ENCODE measurements around the gene HOXD8.

Gene HOXD8

DNA sequence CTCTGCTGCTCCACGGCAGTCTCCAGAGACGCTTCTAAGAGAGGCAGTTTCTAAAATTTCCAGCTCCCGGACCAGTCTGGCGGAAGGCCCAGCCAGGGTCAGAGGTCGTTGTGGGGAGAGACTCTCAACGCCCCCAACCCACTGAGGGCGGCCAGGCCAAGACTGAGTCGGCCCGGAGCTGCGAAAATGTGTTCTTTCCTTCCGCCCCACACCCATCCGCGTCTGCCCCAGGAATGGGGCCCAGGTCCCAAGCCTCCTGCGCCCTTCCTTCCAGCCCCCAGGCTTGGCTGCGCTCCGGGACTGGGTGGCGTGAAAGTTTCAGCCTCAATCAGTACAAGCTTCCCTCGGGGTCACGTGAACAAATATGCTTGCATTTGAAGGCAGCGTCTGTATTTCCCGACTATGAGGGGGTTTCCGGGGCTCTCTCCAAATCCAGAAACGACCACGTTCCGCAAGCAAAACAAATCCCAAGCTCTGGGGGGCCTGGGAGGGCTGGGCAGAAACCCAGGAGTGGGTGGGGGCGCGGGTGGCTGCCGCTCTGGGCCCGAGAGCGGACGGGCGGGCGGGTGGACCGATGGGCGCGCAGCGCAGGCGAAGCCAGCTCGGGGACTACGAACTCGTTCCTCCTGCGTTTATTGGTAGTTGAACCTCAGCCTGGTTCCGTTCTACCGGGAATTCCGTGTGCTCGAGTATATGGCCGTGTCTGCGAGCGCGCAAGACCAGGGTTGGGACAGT lies 30.9 kb downstream of the HOXD8 start:
- DNase-seq (ENCODE audit: low spot score): no peak

DNA sequence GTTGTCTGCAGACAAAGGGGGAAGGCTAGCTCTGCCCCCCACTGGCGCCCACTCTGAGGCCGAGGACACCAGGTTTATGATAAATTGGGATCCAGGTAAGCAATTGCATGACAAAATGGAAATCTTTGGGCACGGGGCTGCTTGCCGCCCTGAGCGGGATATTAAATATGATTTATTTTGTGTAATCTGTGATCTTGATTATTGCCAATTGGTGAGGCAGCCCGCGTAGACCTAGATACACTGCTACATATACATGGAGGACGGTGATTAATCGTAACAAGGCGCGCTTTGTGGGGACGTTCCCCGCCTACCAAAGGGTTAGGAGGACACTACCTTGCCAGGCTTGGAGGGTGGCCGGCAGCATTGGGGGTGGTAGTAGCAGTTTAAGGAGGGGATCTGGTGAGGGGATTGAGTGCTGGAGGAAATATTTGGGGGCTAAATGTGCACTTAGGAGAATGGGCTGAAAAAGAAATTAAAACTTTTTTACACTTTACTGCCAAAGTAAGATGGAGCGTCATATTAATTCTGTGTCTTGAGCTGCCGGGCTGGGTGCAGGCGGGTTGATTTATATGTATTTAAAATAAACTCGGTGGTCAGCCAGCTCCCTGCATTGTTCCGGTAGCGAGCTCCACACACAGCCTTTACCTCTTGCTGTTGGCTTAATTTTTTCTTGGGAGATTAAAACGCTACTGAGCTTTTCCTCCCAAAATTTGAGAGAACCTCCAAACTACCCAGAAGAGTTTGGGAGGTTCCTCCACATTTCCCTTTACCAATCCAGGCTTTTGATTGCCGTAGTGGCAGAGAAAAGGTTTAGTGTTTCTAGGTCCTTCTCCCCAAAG lies 31.7 kb downstream of the HOXD8 start:
- no peak for DNase-seq (ENCODE audit: low spot score)

DNA sequence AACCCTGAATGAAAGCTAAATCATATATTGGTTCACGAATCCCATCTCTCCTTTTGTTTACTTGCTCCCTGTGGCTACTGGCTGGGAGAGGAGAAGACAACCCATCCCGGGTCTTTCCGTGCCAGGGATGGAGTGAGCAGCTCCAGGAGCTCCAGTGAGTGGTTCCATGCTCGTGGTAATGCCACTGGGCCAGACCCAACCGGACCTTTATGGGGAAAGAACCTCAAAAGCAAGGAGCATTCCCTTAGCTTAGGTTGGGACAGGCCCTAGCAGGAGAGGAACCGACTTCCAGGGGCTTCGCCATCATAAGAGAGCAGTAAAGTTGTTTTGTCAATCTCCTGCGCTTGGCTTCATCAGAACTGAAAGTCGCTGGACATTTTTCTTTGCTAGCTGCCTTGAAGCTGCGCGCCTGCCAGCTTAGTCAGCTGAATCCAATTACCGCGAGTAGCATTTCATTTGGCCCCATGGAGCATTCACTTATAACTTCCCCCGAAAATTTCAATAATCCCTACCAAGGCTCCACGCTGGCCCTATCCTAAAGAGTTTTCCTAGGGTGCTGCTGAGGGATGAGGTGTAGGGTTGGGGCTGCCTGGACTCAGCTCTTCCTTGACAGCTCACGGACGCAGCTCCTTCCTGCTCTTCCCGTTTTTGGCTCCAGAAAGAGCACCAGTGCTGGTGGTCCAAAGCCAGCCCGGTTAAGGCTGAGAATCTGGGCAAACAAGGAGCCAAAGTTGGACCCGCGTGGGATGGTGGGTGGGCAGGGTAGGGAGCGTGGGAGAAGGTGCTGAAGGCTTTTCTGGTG lies 32.5 kb downstream of the HOXD8 start:
- no peak for DNase-seq (ENCODE audit: low spot score)

DNA sequence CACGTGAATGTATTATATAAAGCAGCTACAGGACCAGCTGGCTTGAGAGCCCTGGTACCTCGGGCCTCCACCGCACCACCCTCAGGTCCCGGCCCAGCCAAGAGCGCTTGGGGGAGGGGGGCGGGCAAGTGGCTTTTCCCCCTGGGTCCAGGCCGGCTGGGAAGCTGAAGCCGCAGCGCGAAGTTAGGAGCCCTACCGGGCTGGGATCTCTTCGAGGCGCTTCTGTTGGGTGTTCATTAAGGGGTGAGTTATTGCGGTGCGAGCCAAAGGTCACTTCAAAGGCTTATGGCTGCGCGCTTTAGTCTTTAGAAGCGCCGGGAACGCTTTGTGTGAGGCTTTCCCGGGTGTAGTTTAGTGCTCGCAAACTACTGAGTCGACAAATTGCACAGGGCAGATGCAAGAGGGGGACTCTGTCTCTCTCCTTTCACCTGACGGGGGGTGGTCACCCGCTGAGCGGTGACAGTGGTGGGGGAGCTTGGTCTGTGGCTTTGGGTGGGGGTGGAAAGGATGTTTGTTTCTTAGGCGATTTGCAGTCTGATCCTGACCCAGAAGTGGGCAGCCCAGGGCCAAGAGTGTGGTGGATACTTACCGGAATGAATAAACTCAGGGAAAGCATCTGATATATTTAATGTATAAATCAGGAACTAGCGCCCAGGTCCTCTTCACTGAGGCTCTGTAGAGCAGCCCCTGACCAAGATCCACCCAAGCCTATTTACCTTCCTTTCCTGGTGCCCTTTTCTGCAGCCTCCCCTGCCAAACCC lies 33.6 kb downstream of the HOXD8 start:
- DNase-seq (ENCODE audit: low spot score): no peak

DNA sequence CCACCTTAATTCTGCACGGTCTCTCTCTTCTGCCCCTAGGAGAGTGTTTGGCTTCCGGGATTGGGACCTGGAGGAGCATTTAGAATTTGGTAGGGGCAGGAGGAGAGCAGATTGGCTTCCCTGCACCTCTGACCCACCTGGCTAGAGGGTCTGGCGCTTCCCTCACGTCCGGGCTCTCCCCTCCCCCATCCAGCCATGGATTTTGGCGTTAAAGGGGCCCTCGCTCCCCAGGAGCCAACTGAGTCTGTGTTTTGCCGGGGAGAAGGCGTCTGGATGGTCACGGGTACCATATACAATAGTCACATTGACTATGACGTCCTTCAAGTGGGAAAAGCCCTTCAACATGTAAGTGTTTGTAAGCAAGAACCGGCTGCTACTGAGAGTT lies 34.2 kb downstream of the HOXD8 start:
- DNase-seq (ENCODE audit: low spot score): no peak

DNA sequence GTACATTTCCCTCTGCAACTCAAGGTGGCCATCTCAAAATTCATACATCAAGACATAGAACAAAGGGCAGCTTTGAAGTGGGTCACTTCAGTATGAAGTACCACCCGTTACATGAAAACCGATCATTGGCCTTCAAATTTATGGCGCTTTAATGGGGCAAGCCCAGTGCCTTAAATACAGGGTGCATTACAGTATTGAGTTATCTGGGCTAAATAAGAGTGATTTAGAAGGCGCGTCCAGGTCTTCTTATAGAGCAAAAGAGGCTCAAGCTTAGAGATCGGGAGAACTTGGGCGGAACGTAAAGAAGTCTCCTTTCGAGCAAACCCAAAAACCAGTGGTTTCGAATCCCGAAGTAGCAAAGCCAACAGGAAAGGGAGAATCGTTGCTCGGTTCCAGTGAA lies 34.7 kb downstream of the HOXD8 start:
- DNase-seq (ENCODE audit: low spot score): no peak

DNA sequence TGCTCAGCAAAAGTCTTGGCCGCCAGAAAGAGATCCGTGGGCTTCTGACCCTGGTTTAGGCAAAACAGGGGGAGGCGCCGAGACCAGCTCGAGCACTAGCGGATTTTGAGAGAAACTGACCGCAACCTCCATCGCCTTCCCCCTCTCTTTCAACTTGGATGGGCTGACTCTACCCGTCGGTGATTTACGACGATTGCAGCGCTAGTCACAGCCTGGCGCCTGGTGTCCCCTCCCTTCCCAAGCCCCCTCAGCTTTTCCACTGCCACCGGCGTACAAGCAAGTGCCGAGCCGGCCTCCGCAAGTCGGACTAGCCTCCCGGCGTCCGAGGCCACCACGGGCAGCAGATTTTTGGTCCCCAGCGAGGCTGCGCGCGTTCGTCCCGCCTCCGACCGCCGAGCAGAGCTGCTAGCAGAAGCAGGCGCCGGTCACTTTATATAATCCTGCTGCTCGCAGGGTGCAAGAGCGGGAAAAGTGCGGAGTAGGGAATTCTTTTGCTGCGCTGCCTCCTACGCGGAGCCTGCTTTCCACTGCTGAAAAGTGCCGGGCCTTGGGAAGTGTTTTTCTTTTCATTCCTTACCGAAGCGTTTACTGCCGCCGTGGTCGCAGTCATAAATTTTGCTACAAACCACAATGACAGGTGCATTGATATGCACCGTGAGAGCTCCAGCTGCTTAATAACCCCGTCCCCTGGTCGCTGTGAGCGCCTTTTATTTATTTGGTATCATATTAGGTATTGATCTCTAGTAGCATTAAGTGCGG lies 35.3 kb downstream of the HOXD8 start:
- DNase-seq (ENCODE audit: low spot score): no peak

DNA sequence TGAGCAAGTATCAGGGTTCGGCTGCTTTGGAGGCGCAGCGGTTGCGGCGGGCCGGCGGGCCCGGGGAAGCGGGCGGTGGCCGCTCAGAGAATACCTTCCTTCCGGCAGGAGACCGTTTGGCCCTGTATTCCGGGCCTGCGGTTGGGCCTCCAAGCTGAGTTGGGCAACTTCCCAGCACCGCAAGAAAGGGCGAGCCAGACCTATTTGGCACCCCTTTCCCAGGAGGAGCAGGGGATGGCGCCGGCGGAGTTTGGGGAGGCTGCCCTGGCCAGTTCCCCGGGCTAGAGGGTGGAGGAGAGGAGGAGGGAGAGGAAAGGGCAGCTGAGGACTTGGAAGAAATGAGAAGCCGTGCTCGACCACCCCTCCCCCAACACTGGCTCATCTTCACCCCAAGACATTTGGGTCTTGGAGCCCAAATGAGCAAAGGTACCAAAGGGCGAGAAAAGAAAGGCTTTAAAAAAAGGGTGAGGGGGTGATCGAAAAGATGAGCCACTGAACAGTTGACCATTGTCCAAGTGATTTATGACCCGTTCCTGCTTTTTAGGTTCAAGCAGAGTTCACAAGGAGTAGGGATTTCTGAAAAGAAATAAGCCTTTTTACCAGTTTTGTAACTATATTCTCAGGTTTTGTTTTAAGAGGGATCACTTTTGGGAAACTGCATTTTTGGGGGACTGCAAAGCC lies 36.0 kb downstream of the HOXD8 start:
- no peak for DNase-seq (ENCODE audit: low spot score)

DNA sequence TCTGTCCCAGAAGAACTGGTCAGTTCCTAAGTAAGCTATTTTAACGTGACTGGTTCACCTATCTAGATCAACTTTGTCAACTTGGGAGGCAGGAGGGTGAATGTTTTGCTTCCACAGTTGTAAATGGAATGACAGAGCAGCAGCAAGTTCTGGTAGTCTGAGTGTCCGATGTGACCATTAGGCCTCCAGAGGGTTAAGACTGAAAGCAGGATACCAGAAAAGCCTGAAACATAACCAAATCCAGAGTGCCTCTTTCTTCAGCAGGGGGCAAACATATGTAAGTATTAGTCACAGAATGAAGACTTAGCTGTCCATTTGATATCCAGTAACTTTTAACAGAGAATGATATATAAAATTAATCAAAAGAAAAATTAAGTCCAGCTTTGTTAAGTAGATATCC lies 36.8 kb downstream of the HOXD8 start:
- DNase-seq (ENCODE audit: low spot score): no peak

DNA sequence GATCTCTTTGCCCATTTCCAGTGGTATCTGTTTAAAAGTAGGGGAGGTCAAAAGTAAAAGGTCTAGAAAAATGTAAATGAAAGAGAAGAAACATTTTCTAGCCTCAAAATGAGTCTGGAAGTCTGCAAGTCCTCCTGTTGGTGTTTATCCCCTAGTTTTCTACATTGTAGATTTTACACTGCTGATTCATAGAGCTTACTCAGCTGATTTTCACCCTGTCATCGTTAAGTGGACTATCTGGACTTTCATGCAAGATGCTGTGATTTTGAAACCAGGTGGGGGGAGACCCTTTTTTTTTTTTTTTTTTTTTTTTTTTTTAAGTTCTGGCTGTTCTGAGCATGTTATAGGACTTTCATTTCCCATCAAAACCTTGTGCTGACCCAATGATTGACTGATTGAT lies 37.9 kb downstream of the HOXD8 start:
- DNase-seq (ENCODE audit: low spot score): no peak

DNA sequence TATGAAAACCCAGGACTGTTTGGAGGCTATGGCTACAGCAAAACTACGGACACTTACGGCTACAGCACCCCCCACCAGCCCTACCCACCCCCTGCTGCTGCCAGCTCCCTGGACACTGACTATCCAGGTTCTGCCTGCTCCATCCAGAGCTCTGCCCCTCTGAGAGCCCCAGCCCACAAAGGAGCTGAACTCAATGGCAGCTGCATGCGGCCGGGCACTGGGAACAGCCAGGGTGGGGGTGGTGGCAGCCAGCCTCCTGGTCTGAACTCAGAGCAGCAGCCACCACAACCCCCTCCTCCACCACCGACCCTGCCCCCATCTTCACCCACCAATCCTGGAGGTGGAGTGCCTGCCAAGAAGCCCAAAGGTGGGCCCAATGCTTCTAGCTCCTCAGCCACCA lies 39.7 kb downstream of the HOXD8 start:
- DNase-seq (ENCODE audit: low spot score): no peak

DNA sequence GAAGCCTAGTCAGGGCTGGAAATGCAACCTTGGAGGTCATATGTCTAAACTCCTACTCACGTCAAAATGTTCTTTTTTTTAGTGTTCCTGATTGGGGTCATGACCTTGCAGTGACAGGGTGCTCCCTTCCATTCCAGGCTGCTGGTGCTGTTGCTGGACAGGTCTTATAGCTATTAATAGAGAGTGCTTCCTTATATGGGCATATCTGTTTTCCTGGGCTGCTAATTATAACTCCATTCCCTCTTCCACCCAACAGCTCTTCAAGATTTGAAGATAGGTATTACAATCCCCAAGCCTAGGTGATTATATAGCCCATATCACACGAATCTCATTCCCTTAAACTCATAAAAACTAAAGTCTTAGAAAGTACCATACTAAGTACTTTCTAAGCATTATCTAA lies 40.2 kb downstream of the HOXD8 start:
- no peak for DNase-seq (ENCODE audit: low spot score)

DNA sequence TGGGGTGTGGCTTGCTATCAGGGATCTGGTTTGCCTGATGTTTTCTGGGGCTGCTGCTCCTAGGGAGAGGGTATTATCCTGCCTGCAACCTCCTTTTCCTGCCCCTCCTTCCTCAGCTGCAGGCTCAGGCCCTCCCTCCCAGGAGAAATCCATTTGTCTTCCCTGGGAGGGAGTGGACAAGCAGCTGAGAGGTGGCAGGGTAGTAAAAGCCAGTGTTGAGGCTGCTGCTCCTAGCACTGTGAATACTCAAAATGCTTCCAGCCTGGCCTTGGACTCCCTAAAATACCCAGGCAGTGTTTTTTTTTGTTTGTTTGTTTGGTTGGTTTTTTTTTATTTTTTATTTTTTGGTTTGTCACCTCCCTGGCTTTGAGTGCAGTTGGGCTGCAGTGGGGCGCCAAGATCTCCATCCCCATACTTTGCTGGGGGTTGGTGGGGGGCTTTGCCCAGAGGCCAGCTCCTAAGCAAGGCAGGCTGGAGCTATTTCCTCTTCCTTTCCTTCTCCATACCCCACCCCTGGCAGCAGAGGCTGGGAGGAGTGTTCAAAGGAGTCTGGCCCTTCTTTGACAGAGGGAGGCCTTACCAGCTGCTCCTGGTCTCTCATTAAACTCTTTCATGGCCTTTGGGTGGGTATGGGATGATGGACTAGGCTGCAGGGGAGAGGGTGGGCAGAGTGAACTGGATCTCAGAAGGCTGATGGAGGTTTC lies 41.2 kb downstream of the HOXD8 start:
- no peak for DNase-seq (ENCODE audit: low spot score)

DNA sequence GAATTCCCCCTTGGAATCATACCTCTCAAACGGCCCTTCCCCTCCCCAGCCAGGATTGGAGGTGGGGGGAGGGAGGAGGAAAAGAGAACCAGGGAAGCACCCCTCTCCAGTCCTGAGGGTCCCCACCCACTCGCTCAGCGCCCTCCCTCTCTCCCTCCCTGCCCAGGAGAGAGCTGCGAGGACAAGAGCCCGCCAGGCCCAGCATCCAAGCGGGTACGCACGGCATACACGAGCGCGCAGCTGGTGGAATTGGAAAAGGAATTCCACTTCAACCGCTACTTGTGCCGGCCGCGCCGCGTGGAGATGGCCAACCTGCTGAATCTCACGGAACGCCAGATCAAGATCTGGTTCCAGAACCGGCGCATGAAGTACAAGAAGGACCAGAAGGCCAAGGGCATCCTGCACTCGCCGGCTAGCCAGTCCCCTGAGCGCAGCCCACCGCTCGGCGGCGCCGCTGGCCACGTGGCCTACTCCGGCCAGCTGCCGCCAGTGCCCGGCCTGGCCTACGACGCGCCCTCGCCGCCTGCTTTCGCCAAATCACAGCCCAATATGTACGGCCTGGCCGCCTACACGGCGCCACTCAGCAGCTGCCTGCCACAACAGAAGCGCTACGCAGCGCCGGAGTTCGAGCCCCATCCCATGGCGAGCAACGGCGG lies 42.0 kb downstream of the HOXD8 start:
- DNase-seq (ENCODE audit: low spot score): no peak

DNA sequence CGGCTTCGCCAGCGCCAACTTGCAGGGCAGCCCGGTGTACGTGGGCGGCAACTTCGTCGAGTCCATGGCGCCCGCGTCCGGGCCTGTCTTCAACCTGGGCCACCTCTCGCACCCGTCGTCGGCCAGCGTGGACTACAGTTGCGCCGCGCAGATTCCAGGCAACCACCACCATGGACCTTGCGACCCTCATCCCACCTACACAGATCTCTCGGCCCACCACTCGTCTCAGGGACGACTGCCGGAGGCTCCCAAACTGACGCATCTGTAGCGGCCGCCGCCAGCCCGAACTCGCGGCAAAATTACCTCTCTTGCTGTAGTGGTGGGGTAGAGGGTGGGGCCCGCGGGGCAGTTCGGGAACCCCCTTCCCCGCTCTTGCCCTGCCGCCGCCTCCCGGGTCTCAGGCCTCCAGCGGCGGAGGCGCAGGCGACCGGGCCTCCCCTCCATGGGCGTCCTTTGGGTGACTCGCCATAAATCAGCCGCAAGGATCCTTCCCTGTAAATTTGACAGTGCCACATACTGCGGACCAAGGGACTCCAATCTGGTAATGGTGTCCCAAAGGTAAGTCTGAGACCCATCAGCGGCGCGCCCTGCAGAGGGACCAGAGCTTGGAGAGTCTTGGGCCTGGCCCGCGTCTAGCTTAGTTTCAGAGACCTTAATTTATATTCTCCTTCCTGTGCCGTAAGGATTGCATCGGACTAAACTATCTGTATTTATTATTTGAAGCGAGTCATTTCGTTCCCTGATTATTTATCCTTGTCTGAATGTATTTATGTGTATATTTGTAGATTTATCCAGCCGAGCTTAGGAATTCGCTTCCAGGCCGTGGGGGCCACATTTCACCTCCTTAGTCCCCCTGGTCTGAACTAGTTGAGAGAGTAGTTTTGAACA lies 42.7 kb downstream of the HOXD8 start:
- DNase-seq (ENCODE audit: low spot score): no peak

DNA sequence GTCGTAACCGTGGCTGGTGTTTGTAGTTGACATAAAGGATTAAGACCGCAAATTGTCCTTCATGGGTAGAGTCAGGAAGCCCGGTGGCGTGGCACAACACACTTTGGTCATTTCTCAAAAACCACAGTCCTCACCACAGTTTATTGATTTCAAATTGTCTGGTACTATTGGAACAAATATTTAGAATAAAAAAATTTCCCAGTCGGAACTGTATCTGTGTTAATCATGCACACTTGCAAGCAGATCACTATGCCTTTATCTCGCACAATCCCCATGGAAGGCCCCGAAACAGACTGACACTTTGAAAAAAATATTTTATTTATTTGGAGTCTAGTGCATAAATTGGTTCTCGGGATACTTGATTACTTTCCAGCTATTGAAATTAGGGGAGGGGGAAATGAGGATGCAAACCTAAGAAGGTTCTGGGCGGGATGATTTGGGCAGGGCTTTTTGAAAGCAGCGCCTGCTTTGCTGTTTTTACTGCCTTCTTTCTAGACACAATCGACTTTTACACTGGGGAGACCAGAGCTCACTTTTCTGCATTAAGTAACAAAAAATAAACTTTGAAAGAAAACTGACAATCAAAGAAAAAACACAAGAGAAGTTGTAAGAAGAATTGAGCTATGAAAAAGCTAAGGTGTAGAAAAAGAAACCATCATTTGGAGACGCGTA lies 43.5 kb downstream of the HOXD8 start:
- no peak for DNase-seq (ENCODE audit: low spot score)

DNA sequence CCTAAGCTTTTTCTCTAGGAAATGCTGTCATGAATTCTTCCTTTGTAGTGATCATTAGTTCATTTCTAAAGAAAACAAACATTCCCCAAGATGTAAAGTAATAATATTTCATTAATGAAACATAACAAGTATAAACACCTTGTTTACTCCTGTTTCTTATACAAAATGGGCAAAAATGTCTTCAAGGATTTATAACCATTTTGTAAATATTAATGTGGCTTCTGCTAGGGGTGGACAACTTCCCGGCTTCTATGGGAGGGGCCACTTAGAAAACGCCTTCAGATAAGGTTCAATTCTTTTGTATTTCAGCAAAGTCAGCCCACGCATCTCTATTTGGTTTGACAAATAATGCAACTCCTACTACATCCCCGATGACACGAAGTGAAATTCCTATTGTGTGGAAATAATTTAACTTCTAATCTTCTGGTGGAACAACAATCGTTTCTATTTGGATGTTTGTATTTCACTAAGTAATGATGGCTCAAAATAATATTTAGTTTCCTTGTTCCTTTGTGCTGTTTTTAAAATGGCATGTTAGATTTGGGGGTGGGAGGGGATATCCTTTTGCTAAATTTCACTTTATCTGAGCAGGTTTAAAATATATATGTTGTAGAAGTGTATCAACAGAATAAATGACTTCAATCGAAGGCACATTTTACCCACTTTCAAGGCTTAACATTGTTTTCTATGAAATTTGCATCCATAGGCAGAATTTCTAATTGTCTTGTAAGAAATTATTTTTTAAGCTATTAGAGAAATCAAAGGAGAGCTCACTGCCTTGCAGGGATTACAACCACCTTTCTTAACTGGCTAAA lies 44.3 kb downstream of the HOXD8 start:
- no peak for DNase-seq (ENCODE audit: low spot score)
